Neutrophil (primary cell): ENCODE data around the gene ZNF416.

Experiments used
- H3K27ac ChIP-seq: fragments of 200-600 bp; sonication (generic); 2 replicates; pipeline ENCODE4 v1.5.1; 2016; ENCODE audit warnings: mild to moderate bottlenecking, moderate library complexity
- H3K27me3 ChIP-seq: fragments of 200-600 bp; sonication (generic); 2 replicates; pipeline ENCODE4 v1.6.0; 2016; ENCODE audit warnings: mild to moderate bottlenecking
- H3K36me3 ChIP-seq: fragments of 200-600 bp; sonication (generic); 2 replicates; pipeline ENCODE4 v1.5.1; 2017
- H3K4me1 ChIP-seq, 2 experiments: fragments of 200-600 bp in 1 of 2; sonication (generic) in 1 of 2; 1 replicate in 1 of 2; 2 replicates in 1 of 2; pipeline versions ENCODE4 v1.5.1 to v1.6.1; 2013 to 2016; ENCODE audit warnings: low read depth in 1 of 2, low read length in 1 of 2, mild to moderate bottlenecking in 1 of 2, moderate library complexity in 1 of 2; ENCODE audit not compliant: control insufficient read depth in 1 of 2, insufficient read depth in 1 of 2
- H3K4me3 ChIP-seq, 2 experiments: fragments of 200-600 bp in 1 of 2; sonication (generic) in 1 of 2; 1 replicate in 1 of 2; 2 replicates in 1 of 2; pipeline ENCODE4 v1.5.1; 2013 to 2016; ENCODE audit warnings: low read depth in 1 of 2, low read length in 1 of 2, mild to moderate bottlenecking in 1 of 2, moderate library complexity in 1 of 2
- H3K9me3 ChIP-seq: fragments of 200-600 bp; sonication (generic); 2 replicates; pipeline ENCODE4 v1.5.1; 2016
- TF ChIP-seq, protein P1 (sequence below): fragments of 200-600 bp; sonication (generic); IDR thresholded peaks from 2 replicates; pipeline ENCODE4 v1.5.1; 2016; ENCODE audit warnings: antibody characterized with exemption

Gene ZNF416

DNA sequence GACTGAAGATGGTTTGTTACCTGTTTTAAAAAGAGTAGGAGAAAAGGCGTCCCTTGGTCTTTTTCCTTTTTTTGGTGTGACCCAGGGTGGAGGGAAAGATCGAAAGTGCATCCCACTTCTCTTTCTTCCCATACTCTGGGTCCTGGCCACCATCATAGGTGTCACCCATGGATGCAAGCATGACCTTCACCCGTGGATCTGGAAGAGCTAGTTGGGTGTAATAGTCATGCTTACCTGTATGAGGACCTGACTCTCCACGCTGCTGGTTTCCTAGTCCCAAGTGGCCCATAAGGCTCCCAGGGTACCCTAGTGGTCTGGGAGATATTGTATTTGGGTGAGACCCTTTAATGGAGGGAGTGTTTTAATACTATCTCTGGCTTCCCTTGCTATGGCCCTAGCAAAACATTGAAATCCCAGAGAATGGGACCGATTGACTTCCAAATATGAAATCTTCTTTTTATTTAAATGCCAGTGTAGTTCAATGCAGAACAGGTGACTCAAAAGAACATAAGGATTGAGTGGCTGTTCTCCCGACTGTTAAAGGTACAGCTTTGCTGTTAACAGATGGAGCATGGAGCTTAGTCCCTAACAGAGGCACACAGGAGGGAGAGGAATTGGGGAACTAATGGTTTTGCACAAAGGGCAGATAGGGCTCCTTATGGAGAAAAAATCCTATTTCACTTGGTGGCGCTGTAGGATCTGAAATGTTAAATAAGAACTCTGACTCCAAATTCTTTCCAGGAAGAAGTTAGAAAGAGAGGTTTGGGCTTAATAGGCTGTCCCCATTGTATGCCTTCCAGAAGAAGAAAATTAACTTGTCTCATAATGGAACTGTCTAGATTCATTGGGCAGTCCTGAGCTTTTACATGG lies 12.1 kb downstream of the ZNF416 start:
- H3K9me3 ChIP-seq = peaks cover 57% of the 10 kb centered on the region
- TF ChIP-seq, protein P1, sequence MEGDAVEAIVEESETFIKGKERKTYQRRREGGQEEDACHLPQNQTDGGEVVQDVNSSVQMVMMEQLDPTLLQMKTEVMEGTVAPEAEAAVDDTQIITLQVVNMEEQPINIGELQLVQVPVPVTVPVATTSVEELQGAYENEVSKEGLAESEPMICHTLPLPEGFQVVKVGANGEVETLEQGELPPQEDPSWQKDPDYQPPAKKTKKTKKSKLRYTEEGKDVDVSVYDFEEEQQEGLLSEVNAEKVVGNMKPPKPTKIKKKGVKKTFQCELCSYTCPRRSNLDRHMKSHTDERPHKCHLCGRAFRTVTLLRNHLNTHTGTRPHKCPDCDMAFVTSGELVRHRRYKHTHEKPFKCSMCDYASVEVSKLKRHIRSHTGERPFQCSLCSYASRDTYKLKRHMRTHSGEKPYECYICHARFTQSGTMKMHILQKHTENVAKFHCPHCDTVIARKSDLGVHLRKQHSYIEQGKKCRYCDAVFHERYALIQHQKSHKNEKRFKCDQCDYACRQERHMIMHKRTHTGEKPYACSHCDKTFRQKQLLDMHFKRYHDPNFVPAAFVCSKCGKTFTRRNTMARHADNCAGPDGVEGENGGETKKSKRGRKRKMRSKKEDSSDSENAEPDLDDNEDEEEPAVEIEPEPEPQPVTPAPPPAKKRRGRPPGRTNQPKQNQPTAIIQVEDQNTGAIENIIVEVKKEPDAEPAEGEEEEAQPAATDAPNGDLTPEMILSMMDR = no peak
- no peak overlapping the region for H3K27ac ChIP-seq
- no peak overlapping the region for H3K4me3 ChIP-seq
- H3K36me3 ChIP-seq = no peaks in the 10 kb centered on the region
- H3K27me3 ChIP-seq = no peaks in the 10 kb centered on the region
- H3K4me1 ChIP-seq = no peaks in the 10 kb centered on the region

DNA sequence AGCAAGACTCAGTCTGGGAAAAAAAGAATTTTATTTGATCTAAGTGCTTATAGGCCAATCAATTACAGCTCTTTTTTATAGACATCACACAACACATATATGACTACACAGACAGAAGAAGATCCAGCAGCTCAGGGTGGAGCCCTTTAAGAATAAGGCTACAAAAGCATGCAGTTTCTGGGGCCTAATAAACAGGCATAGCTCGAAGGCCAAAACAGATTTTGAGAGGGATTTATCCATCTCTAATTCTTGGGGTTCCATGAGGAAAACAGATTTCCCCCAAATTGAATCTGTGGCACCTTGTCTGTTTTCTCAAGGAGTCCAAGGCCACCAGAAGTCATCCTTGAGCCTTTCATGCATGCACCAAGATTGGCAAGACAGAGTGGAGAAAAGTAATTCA lies 15.2 kb downstream of the ZNF416 start:
- peaks cover 54% of the 10 kb centered on the region for H3K9me3 ChIP-seq
- peaks cover 15 to 16% of the 10 kb centered on the region in 2 experiments for H3K4me1 ChIP-seq
- H3K27me3 ChIP-seq = no peaks in the 10 kb centered on the region
- H3K4me3 ChIP-seq = no peak overlapping the region
- H3K27ac ChIP-seq = no peak overlapping the region
- no peaks in the 10 kb centered on the region for H3K36me3 ChIP-seq
- TF ChIP-seq, protein P1 = no peak

DNA sequence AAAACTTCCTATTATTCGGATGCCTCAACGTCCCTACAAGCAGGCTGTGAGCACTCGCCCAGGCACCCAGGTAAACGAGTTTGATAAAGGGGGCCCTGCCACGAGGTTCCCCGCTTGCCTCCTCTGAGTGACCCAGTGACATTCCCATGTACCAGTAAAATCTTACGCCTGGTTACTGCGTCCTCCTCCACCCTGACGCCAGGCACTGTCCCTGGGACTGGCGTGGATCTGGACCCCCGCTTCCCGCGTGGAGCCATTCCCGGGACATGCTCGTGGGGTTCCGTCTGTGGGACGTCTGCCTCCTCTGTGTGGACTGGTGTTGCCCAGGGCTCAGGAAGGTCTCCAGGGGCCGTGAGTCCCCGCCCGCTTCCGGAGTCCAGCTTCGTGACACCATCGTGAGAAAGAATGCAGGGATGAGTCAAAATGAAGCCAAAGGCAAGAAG lies 18.6 kb downstream of the ZNF416 start:
- TF ChIP-seq, protein P1 = no peak

DNA sequence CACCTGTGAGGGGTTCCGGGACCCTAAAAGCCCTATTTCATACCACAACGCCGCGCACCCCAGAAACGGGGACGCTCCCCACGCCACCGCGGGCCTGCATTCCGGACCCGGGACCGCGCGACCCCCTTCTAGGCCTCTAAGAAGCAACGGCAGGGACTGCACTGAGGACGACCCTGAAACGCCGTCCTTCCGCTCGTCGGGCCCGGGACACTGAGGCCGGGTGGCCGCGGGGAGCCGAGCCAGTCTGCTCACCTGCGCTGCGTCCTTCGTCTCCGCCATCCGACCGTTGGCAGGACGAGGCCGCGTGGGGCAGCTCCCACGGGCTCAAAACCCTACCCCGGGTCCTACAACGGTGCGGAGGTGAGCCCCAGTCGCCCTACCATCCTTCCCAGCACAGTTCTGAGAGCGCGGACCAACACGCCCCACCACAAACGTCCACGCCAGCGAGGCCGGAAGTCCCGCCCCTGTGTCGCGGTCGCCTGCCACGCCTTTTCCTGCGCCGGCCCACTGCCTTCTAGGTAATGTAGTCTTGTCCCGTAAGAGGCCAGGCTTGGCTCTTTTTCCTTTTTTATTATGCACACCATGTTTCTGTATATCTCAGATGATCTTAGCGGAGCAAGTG lies 19.2 kb downstream of the ZNF416 start, which contains the start of gene ZNF550:
Gene ZNF550 (minus strand): TSS at position 460 of the 622 bp plus-strand sequence. CDS start 181 bp downstream, at position 279.
- TF ChIP-seq, protein P1 = no peak
- Histone ChIP-seq H3K9me3 (peaks cover 19% of the 10 kb centered on the region), H3K4me1 (peaks cover 15 to 16% of the 10 kb centered on the region in 2 experiments), H3K27me3 (no peaks in the 10 kb centered on the region), H3K4me3 (peak within 1 kb of the TSS; percentile 64 to 72), H3K36me3 (no peaks in the 10 kb centered on the region), H3K27ac (peak within 1 kb of the TSS; percentile 1)

More for the DNA sequence above, 18.6 kb downstream of the ZNF416 start:
- peaks cover 15 to 16% of the 10 kb centered on the region in 2 experiments for H3K4me1 ChIP-seq
- no peak overlapping the region for H3K27ac ChIP-seq
- no peaks in the 10 kb centered on the region for H3K27me3 ChIP-seq
- H3K4me3 ChIP-seq = peak overlapping the region; percentile 64 to 72
- peaks cover 23% of the 10 kb centered on the region for H3K9me3 ChIP-seq
- no peaks in the 10 kb centered on the region for H3K36me3 ChIP-seq

DNA sequence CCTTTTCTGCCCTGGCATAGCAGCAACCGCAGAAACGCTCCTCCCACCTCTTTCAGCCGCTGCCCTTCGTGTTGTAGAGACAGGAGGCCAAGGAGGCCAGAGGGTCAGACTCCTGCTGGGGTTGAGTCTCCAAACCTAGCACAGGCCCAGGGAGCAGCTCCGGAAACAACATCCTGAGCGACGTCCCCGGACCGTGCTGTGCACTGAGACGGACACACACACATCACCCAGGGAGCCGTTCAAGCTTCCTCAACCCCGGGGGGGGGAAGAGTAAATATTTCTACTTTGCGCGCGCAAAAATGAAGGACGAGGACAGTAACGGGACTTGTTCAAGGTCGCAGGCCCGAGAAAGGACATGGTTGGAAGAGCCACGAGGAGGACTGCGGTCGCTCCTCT lies 19.7 kb downstream of the ZNF416 start:
- no peaks in the 10 kb centered on the region for H3K27me3 ChIP-seq
- H3K9me3 ChIP-seq = peaks cover 17% of the 10 kb centered on the region
- TF ChIP-seq, protein P1 = no peak
- peaks cover 15 to 16% of the 10 kb centered on the region in 2 experiments for H3K4me1 ChIP-seq
- H3K4me3 ChIP-seq = peak overlapping the region; percentile 64 to 72
- H3K27ac ChIP-seq = no peak overlapping the region
- H3K36me3 ChIP-seq = no peaks in the 10 kb centered on the region
